SKM-1 (cell line): ENCODE data around the gene TNNT3.

Experiments used
- DNase-seq: peaks from one replicate; lab custom pipeline; 2025; ENCODE audit not compliant: unreplicated experiment; lab: John Stamatoyannopoulos, UW

TNNT3 gene

GRCh38 chr11:1921574-1922141 lies 2.2 kb downstream of the TNNT3 start:
- DNase-seq, result no peak

- DNase-seq, result no peak
These were observed 3.1 kb downstream of the TNNT3 start for GRCh38 chr11:1922481-1923081.

- DNase-seq, result no peak
These were observed 3.9 kb downstream of the TNNT3 start for GRCh38 chr11:1923201-1923956.

GRCh38 chr11:1924181-1924580 lies 4.7 kb downstream of the TNNT3 start:
- no peak for DNase-seq

GRCh38 chr11:1924646-1925372 lies 5.3 kb downstream of the TNNT3 start:
- DNase-seq, result no peak

- DNase-seq, result no peak
These were observed 6.1 kb downstream of the TNNT3 start for GRCh38 chr11:1925373-1926155.

GRCh38 chr11:1926156-1927025 lies 6.9 kb downstream of the TNNT3 start:
- no peak for DNase-seq

GRCh38 chr11:1927026-1927847 lies 7.7 kb downstream of the TNNT3 start:
- DNase-seq, result no peak

- no peak for DNase-seq
These were observed 8.5 kb downstream of the TNNT3 start for GRCh38 chr11:1927848-1928469.

GRCh38 chr11:1928470-1928890 lies 9.0 kb downstream of the TNNT3 start:
- DNase-seq, result no peak

- DNase-seq, result no peak
These were observed 9.5 kb downstream of the TNNT3 start for GRCh38 chr11:1928891-1929541.

GRCh38 chr11:1929621-1930461 lies 10.3 kb downstream of the TNNT3 start:
- DNase-seq, result no peak

- no peak for DNase-seq
These were observed 10.9 kb downstream of the TNNT3 start for GRCh38 chr11:1930462-1930830.

GRCh38 chr11:1931341-1932104 lies 12.0 kb downstream of the TNNT3 start:
- DNase-seq, result no peak

GRCh38 chr11:1932105-1932480 lies 12.6 kb downstream of the TNNT3 start:
- no peak for DNase-seq

GRCh38 chr11:1932681-1933080 lies 13.2 kb downstream of the TNNT3 start:
- no peak for DNase-seq
